ENCODE measurements around the gene DAGLB.

The DAGLB gene

DNA sequence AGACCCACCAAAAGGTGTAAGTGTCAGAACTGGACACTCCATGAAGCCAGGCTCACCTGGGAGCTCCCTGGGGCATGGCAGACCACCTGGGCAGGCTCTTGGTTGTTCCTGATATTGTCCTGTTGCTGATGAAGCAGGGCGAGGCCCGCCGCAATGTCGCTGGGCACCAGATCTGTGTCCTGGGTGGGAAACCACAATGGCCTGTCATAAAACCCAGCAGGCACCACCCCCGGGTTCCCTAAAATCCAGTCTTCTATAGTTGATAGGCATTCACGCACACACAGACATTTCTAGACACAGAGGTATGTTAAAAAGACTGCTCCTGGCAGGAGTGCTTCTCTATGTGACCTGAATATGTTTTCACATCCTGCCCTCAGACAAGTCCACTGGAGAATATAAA, 15.0 kb downstream of the DAGLB start:
- Histone ChIP-seq H3K27me3 (ENCODE audit: insufficient read depth, poor library complexity, severe bottlenecking) (no peaks in the 10 kb centered on the region), H3K4me3 (ENCODE audit: severe bottlenecking) (no peak overlapping the region), H3K27ac (ENCODE audit: poor library complexity, severe bottlenecking) (no peak overlapping the region), H3K36me3 (ENCODE audit: low read depth) (peaks cover 55% of the 10 kb centered on the region), H3K4me1 (ENCODE audit: insufficient read depth, poor library complexity, severe bottlenecking) (no peaks in the 10 kb centered on the region), H3K9me3 (ENCODE audit: severe bottlenecking) (no peaks in the 10 kb centered on the region)
- ATAC-seq (ENCODE audit: low read depth) (no peak), DNase-seq (ENCODE audit: low spot score) (no peak)
- TF ChIP-seq, protein P1, sequence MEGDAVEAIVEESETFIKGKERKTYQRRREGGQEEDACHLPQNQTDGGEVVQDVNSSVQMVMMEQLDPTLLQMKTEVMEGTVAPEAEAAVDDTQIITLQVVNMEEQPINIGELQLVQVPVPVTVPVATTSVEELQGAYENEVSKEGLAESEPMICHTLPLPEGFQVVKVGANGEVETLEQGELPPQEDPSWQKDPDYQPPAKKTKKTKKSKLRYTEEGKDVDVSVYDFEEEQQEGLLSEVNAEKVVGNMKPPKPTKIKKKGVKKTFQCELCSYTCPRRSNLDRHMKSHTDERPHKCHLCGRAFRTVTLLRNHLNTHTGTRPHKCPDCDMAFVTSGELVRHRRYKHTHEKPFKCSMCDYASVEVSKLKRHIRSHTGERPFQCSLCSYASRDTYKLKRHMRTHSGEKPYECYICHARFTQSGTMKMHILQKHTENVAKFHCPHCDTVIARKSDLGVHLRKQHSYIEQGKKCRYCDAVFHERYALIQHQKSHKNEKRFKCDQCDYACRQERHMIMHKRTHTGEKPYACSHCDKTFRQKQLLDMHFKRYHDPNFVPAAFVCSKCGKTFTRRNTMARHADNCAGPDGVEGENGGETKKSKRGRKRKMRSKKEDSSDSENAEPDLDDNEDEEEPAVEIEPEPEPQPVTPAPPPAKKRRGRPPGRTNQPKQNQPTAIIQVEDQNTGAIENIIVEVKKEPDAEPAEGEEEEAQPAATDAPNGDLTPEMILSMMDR (IDR thresholded peaks at IDR 0.05; ENCODE audit: poor library complexity, severe bottlenecking), result no peak

DNA sequence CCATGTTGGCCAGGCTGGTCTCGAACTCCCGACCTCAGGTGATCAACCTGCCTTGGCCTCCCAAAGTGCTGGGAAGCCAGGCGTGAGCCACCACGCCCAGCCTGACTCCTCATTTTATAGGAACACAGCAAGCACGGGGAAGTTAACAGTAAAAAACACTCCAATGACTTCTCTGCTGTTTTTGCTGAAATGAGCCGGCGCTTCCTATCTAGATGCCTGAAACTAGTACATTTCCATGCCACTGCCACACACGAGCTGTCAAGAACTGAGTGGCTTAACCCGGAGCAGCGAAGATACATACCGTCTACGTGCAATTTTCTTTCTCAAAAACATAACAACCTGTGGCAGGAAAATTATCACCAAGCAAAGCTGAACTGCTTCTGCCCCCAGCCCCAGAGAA, 16.8 kb downstream of the DAGLB start:
- Histone ChIP-seq H3K9me3 (ENCODE audit: severe bottlenecking) (no peaks in the 10 kb centered on the region), H3K36me3 (ENCODE audit: low read depth) (peaks cover 65% of the 10 kb centered on the region)
- no peak for ATAC-seq (ENCODE audit: low read depth)

DNA sequence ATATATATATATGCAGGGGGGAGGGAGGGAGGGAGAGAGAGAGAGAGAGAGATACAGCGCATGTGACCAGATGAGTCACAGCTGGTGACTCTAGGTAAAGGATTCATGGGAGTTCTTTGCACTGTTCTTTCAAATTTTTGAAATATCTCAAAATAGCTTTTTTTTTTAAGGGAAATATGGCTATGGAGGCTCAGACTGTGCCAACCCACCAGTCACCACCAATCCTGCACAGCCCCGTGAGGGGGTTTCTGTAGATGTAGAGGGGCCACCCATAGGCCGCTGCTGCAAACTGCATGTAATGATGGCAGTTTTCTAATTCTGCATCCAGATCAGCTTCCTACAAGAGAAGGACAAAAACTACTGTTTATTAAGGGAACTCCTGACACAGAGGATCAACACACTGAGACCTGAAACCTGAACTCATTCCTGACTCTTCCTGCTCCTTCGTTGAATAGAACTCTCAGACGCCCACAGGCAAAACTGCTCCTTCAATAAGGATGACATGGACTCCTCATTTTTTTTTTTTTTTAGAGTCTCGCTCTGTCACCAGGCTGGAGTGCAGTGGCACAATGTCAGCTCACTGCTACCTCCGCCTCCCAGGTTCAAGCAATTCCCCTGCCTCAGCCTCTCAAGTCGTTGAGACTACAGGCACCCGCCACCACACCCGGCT, 17.3 kb downstream of the DAGLB start:
- Histone ChIP-seq H3K36me3 (ENCODE audit: low read depth) (peaks cover 69% of the 10 kb centered on the region), H3K27ac (ENCODE audit: poor library complexity, severe bottlenecking) (no peak overlapping the region), H3K4me3 (ENCODE audit: severe bottlenecking) (no peak overlapping the region), H3K4me1 (ENCODE audit: insufficient read depth, poor library complexity, severe bottlenecking) (no peaks in the 10 kb centered on the region), H3K27me3 (ENCODE audit: insufficient read depth, poor library complexity, severe bottlenecking) (no peaks in the 10 kb centered on the region), H3K9me3 (ENCODE audit: severe bottlenecking) (no peaks in the 10 kb centered on the region)
- ATAC-seq (ENCODE audit: low read depth) (peak; percentile 23; the same call in 1 of the 3 replicates), DNase-seq (ENCODE audit: low spot score) (no peak)
- TF ChIP-seq, protein P1 (IDR thresholded peaks at IDR 0.05; ENCODE audit: poor library complexity, severe bottlenecking), result no peak

More for the DNA sequence above, 16.8 kb downstream of the DAGLB start:
- Histone ChIP-seq H3K27ac (ENCODE audit: poor library complexity, severe bottlenecking) (no peak overlapping the region), H3K27me3 (ENCODE audit: insufficient read depth, poor library complexity, severe bottlenecking) (no peaks in the 10 kb centered on the region), H3K4me1 (ENCODE audit: insufficient read depth, poor library complexity, severe bottlenecking) (no peaks in the 10 kb centered on the region), H3K4me3 (ENCODE audit: severe bottlenecking) (no peak overlapping the region)
- TF ChIP-seq, protein P1 (IDR thresholded peaks at IDR 0.05; ENCODE audit: poor library complexity, severe bottlenecking), result no peak
- no peak for DNase-seq (ENCODE audit: low spot score)

DNA sequence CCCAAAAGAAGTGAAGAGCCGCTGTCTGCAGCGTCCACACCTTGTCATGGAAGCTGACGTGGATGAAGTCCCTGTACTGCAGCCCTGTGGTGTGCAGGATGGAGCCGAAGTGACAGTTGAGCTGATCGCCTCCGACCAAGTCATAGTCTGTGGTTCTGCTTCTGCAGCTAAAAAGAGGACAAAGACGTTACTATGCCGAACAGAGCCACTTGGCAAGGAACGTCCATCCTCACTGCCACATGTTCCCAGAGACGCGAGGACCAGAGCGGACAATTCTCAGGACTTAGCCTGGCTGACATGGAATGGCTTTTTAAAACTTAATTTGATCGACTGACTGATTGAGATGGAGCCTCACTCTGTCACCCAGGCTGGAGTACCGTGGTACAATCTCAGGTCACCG, 21.8 kb downstream of the DAGLB start:
- TF ChIP-seq, protein P1 (IDR thresholded peaks at IDR 0.05; ENCODE audit: poor library complexity, severe bottlenecking), result no peak
- DNase-seq (ENCODE audit: low spot score) (no peak), ATAC-seq (ENCODE audit: low read depth) (no peak)
- Histone ChIP-seq H3K4me1 (ENCODE audit: insufficient read depth, poor library complexity, severe bottlenecking) (no peaks in the 10 kb centered on the region), H3K27me3 (ENCODE audit: insufficient read depth, poor library complexity, severe bottlenecking) (no peaks in the 10 kb centered on the region), H3K27ac (ENCODE audit: poor library complexity, severe bottlenecking) (no peak overlapping the region), H3K9me3 (ENCODE audit: severe bottlenecking) (no peaks in the 10 kb centered on the region), H3K36me3 (ENCODE audit: low read depth) (peaks cover 56% of the 10 kb centered on the region), H3K4me3 (ENCODE audit: severe bottlenecking) (no peak overlapping the region)

DNA sequence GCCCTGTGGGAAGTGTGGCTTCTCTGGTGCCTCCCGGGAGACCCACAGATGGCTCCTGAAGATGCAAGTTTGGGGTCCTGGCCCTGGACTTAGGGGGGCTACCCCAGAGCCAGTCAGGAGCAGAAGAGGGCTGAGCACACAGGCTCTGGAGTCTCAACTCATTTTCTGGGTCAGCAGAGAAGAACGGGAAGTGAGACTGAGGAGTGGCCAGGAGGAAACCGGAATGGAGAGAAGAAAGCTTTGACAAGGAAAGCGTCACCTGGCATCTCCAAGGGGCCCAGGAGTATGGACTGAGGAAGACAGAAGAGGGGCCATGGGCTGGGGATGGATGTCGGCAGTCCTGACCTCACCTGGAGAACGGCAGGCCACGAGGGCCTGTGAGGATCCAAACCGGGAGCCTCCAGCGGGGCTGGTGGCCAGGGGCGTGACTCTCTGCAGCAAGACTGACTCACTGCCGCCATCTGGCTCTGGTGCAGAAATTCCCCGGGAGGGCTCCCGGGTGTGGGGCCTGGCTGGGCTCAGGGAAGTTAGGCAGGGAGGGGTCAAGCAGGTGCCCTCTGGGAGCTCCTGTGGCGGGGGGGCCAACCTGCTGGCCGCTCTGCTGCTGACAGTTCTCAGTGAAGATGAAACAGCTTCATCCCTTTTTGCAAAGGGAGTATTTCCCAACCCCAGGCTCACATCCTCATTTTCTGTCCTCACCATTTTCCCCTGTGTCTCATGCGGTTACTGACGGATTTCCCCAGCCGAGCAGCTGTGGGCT, 23.6 kb downstream of the DAGLB start:
- no peaks in the 10 kb centered on the region for H3K27me3 ChIP-seq (ENCODE audit: insufficient read depth, poor library complexity, severe bottlenecking)
- H3K9me3 ChIP-seq (ENCODE audit: severe bottlenecking), result no peaks in the 10 kb centered on the region
- TF ChIP-seq, protein P1 (IDR thresholded peaks at IDR 0.05; ENCODE audit: poor library complexity, severe bottlenecking), result peak; percentile 37
- no peak overlapping the region for H3K27ac ChIP-seq (ENCODE audit: poor library complexity, severe bottlenecking)
- H3K4me3 ChIP-seq (ENCODE audit: severe bottlenecking), result no peak overlapping the region
- DNase-seq (ENCODE audit: low spot score), result no peak
- peak; percentile 73 for ATAC-seq (ENCODE audit: low read depth)
- peaks cover 55% of the 10 kb centered on the region for H3K36me3 ChIP-seq (ENCODE audit: low read depth)
- H3K4me1 ChIP-seq (ENCODE audit: insufficient read depth, poor library complexity, severe bottlenecking), result no peaks in the 10 kb centered on the region
